KOPT-K1 (cell line): ENCODE measurements around the gene KIAA0232.
A peak's percentile ranks its signal among the peaks of the same experiment; 100 is the strongest.
"Not testable (repeated sequence)": the region's sequence is repeated elsewhere in the genome, so short reads cannot be mapped to it uniquely, and the experiment has no call there.

Source experiments
- H3K27ac ChIP-seq: fragments of 200-600 bp; sonication (generic); 2 replicates; pipeline ENCODE4 v1.5.1; 2016; ENCODE audit warnings: antibody characterized with exemption, mild to moderate bottlenecking, low read depth, low read length; ENCODE audit not compliant: poor library complexity, severe bottlenecking
- H3K36me3 ChIP-seq: fragments of 200-600 bp; sonication (generic); 2 replicates; pipeline ENCODE4 v1.5.1; 2017; ENCODE audit warnings: antibody characterized with exemption, mild to moderate bottlenecking, low read length, moderate library complexity; ENCODE audit not compliant: insufficient read depth
- H3K9me3 ChIP-seq: fragments of 200-600 bp; sonication (generic); 2 replicates; pipeline ENCODE4 v1.5.1; 2017; ENCODE audit warnings: antibody characterized with exemption, low read length, mild to moderate bottlenecking; ENCODE audit not compliant: insufficient read depth, poor library complexity, severe bottlenecking

KIAA0232 gene

DNA sequence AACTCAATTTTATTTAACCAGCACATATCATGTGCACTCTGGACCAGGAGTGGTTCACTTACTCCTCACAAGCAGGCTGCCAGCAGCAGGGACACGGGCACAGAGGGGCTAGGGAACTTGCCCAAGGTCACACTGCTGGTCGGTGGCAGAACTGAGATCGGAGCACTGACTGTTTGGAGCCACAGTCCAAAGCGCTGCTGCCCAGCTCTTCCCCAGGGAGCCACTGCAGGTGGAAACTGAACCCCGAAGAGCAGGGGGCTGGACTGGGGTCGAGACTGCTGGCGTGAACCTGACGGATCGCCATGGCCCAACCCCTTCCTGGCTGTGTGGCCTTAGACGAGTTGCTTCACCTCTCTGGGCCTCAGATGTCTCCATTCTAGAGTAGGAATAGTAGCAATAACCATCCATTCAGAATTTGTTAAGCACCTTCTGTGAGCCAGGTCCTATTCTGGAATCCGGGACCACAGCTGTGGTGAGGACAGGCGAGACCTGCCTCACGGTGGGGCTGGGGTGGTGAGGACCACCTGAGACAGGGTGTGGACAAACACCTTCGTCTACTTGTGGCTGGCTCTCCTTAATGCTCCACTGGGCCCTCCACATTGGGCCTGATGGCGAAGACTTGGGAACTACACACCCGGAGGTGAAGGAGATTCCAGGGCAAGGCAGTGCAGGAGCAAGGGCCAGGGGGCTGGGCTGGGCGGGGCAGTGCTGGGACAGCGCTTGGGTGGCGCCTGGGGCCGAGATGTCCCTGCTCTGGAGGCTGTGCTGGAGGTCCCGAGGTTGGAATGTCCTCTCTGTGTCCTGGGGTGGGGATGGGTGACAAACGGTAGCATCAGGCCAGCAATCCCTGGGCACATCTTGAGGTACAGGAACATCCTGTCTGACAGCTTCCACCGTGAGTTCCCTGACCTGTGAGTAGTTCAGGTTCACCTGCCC lies 32.0 kb upstream of the KIAA0232 start:
- H3K27ac ChIP-seq = peak overlapping the region; percentile 81
- H3K36me3 ChIP-seq = no peaks in the 10 kb centered on the region
- no peaks in the 10 kb centered on the region for H3K9me3 ChIP-seq

DNA sequence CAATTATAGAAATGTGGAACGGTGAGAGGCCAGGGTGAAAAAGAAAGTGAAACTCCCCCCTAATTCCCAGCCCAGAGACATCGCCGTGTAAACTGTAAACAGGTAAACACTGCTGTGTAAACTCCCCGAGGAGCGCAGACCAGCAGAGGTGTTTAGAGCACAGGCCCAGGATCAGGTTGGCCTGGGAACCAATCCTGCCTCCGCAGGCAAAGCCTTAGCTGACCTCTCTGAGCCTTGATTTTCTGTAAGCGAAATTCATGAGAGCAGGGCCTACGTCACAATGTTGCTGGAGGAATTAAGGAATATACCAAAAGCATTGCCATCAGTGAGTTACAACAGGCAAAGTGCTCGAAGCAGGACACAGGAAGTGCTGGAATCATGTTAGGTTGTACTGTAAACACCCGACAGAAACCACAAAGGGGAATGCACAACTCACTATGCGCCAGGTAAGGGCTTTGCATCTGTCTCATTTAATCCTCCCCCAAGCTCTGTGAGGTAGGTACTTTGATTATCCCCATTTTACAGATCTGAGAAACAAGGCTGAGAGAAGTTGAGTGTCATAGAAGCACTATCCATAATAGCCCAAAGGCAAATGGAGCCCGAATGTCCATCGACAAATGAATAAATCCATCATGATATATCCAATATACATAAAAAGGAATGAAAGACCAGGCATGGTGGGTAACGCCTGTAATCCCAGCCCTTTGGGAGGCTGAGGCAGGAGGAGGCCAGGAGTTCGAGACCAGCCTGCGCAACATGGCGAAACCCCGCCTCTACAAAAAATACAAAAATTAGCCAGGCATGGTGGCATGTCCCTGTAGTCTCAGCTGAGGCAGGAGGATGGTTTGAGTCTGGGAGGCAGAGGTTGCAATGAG lies 30.7 kb upstream of the KIAA0232 start:
- Histone ChIP-seq H3K9me3 (no peaks in the 10 kb centered on the region), H3K27ac (peak overlapping the region; percentile 81), H3K36me3 (no peaks in the 10 kb centered on the region)

DNA sequence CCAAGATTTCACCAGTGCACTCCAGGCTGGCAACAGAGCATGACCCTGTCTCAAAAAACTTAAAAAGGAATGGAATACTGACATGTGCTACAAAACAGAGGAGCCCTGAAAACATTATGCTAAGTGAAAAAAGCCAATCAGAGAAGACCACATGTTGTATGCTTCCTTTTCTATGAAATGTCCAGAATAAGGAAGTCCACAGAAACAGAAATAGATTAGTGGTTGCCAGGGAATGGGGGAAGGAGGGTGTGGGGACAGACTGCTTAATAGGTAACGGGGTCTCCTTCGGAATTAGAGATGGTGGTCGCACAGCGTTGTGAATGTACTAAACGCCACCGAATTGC lies 30.1 kb upstream of the KIAA0232 start:
- Histone ChIP-seq H3K36me3 (no peaks in the 10 kb centered on the region), H3K9me3 (no peaks in the 10 kb centered on the region), H3K27ac (no peak overlapping the region)

DNA sequence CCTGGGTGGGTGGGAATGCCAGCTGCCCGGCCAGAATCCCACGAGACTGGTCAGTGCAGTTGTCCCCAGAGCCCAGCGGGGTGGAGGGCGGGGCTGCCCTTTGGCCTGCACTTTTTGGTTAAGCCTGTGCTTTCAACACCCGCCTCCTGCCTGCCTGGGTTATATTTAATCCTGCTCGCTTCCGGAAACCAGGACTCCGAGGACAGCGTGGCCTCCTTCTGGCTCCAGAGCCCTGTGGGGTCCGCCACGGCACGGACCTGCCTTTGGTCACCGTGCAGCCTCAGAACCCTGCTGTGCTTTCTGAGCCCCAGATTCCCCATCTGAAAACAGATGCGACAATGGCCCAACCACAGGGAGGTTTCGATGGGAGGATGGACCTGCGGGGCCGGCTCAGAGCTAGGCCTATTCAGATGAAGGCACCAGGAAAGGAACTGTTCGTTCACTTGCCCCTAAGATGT lies 29.4 kb upstream of the KIAA0232 start:
- H3K27ac ChIP-seq = no peak overlapping the region
- H3K36me3 ChIP-seq = no peaks in the 10 kb centered on the region
- no peaks in the 10 kb centered on the region for H3K9me3 ChIP-seq

DNA sequence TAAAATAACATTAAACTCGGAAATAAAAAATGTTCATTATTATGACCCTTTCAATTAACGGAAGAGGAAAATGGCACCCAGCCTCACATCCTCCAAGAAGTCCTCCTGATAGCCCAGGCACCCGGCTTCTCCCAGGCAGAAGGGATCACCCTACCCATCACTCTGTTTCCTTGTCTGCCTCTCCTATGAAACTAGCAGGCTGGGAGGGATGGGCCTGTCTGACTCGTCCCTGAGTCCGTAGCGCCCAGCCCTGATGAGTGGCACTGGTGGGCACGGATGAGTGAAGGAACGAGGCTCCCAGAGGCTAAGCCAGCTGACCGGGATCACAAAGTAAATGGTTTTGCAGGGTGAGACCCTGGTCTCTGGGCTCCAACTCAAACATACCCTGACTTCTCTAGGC lies 28.6 kb upstream of the KIAA0232 start:
- Histone ChIP-seq H3K9me3 (no peaks in the 10 kb centered on the region), H3K27ac (no peak overlapping the region), H3K36me3 (no peaks in the 10 kb centered on the region)

DNA sequence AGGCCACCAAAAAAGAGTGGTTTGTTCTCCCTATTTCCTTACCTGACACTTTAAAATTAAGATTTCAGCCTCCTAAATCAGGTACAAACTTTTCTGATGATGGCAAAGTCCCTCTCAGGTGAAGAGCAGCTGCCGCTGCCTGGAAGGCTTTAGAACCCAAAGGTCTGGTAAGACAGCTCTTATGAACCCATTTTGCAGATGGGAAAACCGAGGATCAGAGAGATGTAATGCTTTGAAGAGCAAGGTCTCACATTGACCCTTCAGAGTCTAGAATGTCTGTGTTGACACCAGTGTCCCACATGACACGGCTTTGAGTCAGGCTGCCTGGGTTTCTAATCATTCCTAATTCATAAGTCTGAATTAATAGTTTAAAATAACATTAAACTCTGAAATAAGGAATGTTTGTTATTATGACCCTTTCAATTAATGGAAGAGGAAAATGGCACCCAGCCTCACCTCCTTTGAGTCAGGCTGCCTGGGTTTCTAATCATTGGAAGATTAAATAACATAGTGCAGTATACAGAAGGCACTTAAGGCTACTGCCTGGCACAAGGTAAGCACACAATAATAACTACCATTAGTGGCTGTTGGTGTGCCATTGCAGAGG lies 27.9 kb upstream of the KIAA0232 start:
- Histone ChIP-seq H3K36me3 (no peaks in the 10 kb centered on the region), H3K27ac (no peak overlapping the region)

DNA sequence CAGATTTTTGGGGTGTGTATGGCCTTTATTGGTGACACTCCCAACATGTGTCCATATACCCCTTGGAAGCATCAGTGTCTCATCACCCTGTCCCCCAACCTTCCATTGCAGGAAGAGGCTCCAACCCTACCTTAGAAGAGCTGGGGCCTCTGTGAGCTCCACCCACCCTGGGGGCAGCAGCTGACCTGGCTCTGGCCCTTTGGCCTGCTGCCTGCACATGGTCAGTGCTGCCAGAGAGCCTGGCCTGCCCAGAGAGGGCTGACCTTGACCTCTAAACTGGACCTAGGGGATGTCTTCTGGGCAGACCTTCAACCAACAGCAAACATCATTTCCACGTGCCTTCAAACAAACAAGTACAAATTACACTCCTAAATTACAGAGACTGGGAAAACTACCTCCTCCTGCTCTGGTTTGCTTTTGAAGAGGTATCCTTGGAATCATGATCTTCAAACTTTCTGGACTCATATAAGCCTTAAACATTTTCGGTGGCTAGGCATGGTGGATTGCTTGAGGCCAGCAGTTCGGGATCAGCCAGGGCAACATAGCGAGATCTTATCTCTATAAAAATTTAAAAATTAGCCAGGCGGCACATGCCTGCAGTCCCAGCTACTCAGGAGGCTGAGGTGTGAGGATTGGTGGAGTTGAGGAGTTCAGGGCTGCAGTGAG lies 27.3 kb upstream of the KIAA0232 start:
- Histone ChIP-seq H3K36me3 (no peaks in the 10 kb centered on the region), H3K27ac (no peak overlapping the region), H3K9me3 (no peaks in the 10 kb centered on the region)

More for the DNA sequence above, 27.9 kb upstream of the KIAA0232 start:
- H3K9me3 ChIP-seq = no peaks in the 10 kb centered on the region

DNA sequence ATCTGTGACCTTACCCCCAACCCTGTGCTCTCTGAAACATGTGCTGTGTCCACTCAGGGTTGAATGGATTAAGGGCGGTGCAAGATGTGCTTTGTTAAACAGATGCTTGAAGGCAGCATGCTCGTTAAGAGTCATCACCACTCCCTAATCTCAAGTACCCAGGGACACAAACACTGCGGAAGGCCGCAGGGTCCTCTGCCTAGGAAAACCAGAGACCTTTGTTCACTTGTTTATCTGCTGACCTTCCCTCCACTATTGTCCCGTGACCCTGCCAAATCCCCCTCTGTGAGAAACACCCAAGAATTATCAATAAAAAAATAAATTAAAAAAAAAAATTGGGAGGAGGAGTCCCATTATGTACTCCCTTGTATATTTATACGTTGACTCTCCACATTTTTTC lies 26.2 kb upstream of the KIAA0232 start:
- not testable (repeated sequence) for H3K9me3 ChIP-seq, H3K27ac ChIP-seq, H3K36me3 ChIP-seq

DNA sequence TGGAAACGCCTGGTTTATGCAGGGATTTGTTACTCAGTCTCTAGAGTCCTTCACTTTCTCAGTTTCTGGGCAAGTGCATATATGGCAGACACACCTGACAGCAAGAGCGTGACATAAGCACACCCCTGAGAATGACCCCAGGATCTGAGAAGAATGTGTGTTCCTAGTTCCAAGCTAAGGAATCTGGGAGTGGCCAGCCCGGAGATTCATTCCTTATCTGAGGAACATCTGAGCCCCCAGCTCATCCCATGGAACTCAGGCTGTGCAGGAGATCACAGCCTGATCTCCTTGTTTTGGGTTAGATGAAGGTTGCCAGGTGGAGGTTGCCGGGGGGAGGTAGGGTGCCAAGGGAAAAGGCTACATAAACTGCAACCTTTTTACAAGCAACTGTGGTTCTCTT lies 23.8 kb upstream of the KIAA0232 start:
- Histone ChIP-seq H3K9me3 (no peaks in the 10 kb centered on the region), H3K27ac (no peak overlapping the region), H3K36me3 (no peaks in the 10 kb centered on the region)

DNA sequence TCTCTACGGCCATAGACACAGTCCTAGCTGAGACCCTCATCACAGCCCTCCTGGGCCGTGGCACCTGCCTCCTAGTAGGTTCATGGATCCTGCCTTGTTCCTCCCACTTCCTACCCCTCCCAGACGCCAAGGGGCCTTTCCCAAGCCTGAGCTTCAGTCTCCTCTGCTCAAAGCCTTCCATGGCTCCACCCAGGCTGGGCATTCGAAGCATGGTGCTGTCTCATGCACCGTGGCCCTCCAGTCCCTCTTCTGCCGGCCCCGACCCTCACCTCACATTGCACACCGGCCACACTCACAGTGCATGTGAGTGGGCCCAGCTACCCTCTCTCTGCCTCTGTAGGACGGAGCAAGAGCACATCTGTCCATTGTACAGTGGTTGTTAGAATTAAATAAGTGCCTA lies 21.7 kb upstream of the KIAA0232 start:
- H3K9me3 ChIP-seq = no peaks in the 10 kb centered on the region
- no peak overlapping the region for H3K27ac ChIP-seq
- H3K36me3 ChIP-seq = no peaks in the 10 kb centered on the region

DNA sequence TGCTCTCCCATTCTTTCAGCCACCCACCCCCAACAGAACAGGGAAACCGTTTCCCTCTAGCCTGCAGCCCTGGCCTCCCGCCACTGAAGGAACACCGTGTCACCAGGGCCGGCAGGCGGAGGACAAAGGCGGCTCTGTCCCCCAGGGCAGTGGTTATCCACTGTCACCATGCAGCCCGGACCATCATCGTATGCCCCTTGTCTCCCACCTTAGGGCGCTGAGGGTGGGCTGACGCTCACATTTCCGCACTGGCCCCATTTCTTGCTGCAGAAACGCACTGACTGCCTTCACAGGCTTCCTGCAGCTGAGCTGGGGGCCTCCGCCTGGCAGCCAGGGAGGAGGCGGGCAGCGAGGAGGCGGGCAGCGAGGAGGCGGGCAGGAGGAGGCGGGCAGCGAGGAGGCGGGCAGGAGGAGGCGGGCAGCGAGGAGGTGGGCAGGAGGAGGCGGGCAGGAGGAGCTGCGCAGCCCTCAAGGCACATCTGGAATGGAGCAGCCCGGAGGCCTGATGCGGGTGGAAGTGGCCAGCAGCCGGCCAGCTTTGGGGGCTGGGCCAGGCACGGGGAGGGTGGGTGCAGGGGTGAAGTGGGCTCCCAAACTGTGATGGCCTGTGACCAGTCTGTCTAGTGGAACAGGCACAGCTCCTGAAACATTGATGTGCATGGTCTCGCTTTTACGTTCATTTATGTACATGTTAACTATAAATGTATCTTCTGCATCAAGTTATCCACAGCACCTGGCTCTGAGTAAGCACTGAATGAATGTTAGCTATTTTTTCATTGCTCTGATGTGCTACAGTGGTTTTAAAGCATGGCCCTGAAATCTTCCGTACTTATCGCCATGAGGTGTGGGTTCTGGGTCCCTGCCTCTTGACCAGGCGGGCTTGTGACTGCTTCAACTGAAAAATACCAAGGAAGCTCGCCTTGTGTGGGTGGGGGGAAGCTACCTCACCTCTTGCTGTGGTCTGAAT lies 20.6 kb upstream of the KIAA0232 start:
- Histone ChIP-seq H3K36me3 (no peaks in the 10 kb centered on the region), H3K9me3 (no peaks in the 10 kb centered on the region), H3K27ac (no peak overlapping the region)

DNA sequence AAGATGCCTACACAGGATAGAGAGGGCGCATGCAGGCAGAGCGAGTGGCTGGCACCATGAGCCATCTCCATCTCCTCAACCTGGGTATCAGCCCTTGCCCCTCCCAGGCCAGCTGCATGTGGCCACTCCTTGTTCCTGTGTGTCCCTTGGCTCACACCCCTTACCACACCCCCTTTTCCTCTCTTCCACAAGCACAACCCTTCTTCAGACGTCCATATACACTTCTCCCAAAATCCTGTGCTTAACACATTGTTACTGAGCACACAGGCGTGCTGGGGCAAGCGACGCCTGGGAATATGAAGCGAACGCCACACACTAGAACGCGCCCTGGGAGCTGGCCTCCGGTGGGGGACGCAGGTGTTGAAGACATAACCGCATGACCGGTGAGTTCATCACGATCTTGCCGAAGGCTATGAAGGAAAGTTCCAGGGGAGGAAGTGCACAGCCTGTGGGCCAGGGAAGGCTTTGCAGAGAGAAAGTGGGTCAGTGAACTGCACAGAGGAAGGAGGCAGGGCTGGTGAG lies 19.1 kb upstream of the KIAA0232 start:
- Histone ChIP-seq H3K27ac (peak overlapping the region; percentile 41), H3K36me3 (no peaks in the 10 kb centered on the region), H3K9me3 (no peaks in the 10 kb centered on the region)

DNA sequence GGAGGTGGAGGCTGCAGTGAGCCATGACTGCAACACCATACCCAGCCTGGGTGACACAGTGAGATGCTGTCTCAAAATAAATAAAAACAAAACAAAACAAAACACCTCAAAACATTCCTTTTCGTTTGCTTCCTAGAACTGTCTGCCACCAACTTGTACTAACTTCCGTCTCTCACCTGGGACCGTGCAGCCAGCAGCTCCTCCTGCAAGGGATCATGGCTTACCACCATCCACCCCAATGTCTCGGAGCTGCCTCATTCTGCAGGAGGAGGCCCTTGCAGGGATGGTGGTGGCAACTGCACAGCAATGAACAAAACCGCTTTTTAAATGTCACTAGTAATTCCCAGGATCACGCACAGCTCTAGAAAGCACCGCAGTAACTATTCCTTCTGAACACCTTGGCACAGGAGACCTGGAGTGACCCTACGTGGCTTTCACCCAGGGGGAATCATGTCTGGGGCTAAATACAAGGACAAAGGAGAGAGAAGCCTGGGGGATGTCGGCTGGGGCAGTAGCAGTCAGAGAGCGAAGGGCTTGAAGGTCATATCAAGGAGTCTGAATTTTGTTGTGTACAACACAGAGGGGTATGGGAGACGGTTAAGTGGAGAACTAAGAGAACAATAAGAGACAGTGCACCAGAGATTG lies 17.4 kb upstream of the KIAA0232 start:
- Histone ChIP-seq H3K27ac (no peak overlapping the region), H3K9me3 (no peaks in the 10 kb centered on the region), H3K36me3 (no peaks in the 10 kb centered on the region)
